ENCODE data around the gene ABCC5. TPM values are rescaled to one million over a fixed set of nuclear protein-coding genes. Genes with fewer than 3 reads are reported as not detected.

Gene ABCC5
- total RNA-seq, 1 experiment from 2014 or later: 151 TPM

GRCh38 chr3:183912895-183913579 lies 104.6 kb downstream of the ABCC5 start:
- POLR2A ChIA-PET (ENCODE audit: unreplicated experiment): interaction anchor here (0.5 kb wide), 1 partner anchor 48 kb away, joined by 3 read pairs; no protein-coding TSS in a partner anchor

GRCh38 chr3:183911763-183912506 lies 105.7 kb downstream of the ABCC5 start:
- peak in 1 of 2 experiments; percentile 87 for DNase-seq
- Histone ChIP-seq H3K4me2 (peak overlapping the region; percentile 37), H3K9me3 (ENCODE audit: insufficient read depth, low read depth) (no peaks in the 10 kb centered on the region), H3K9me2 (ENCODE audit: insufficient read depth) (no peaks in the 10 kb centered on the region), H3K79me2 (ENCODE audit: low read depth) (no peaks in the 10 kb centered on the region), H3K27me3 (ENCODE audit: insufficient read depth, low read depth) (no peaks in the 10 kb centered on the region), H3K4me3 (no peak overlapping the region), H3K27ac (peak overlapping the region; percentile 63), H3F3A (ENCODE audit: insufficient read depth, low read depth) (peaks cover 53% of the 10 kb centered on the region), H3K4me1 (replicated peaks; ENCODE audit: insufficient read depth) (peaks cover 48% of the 10 kb centered on the region), H2AFZ (no peak overlapping the region), H4K20me1 (ENCODE audit: insufficient read depth) (no peaks in the 10 kb centered on the region), H3K36me3 (ENCODE audit: low read depth) (no peaks in the 10 kb centered on the region)
- no TSS peak for BruUV-seq (replicated peaks)
- TF ChIP-seq CTCF (conservative IDR thresholded peaks at IDR 0.05) (no peak), EZH2 (IDR thresholded peaks at IDR 0.05; ENCODE audit: low read depth) (no peak)
- POLR2A ChIA-PET (ENCODE audit: unreplicated experiment): interaction anchor here (0.6 kb wide), 1 partner anchor 49 kb away, joined by 5 read pairs; no protein-coding TSS in a partner anchor
- intact Hi-C loops (cut with micrococcal nuclease; ENCODE audit: unreplicated experiment): no loop called here
- CTCF ChIA-PET: no interaction called here

More at GRCh38 chr3:183912895-183913579, 104.6 kb downstream of the ABCC5 start:
- Histone ChIP-seq H2AFZ (0 out of 2 replicates have a peak overlapping the region, but pooled peaks have one; percentile 28), H3K4me3 (no peak overlapping the region), H3K9me2 (ENCODE audit: insufficient read depth) (no peaks in the 10 kb centered on the region), H3K79me2 (ENCODE audit: low read depth) (no peaks in the 10 kb centered on the region), H3K4me1 (replicated peaks; ENCODE audit: insufficient read depth) (peaks cover 48% of the 10 kb centered on the region), H3K4me2 (peak overlapping the region; percentile 38), H4K20me1 (ENCODE audit: insufficient read depth) (no peaks in the 10 kb centered on the region), H3K27ac (peak overlapping the region; percentile 63), H3K9me3 (ENCODE audit: insufficient read depth, low read depth) (no peaks in the 10 kb centered on the region), H3F3A (ENCODE audit: insufficient read depth, low read depth) (peaks cover 64% of the 10 kb centered on the region), H3K36me3 (ENCODE audit: low read depth) (no peaks in the 10 kb centered on the region), H3K27me3 (ENCODE audit: insufficient read depth, low read depth) (no peaks in the 10 kb centered on the region)
- BruUV-seq (replicated peaks): no TSS peak
- DNase-seq: peak; percentile 27 to 79
- intact Hi-C loops (cut with micrococcal nuclease; ENCODE audit: unreplicated experiment): no loop called here
- CTCF ChIA-PET: no interaction called here
- no peak for TF ChIP-seq CTCF (conservative IDR thresholded peaks at IDR 0.05)
- no peak for TF ChIP-seq EZH2 (IDR thresholded peaks at IDR 0.05; ENCODE audit: low read depth)

- no peak overlapping the region for H2AFZ ChIP-seq
- TF ChIP-seq EZH2 (IDR thresholded peaks at IDR 0.05; ENCODE audit: low read depth) (no peak), CTCF (conservative IDR thresholded peaks at IDR 0.05) (no peak)
- CTCF ChIA-PET: no interaction called here
- H3K4me3 ChIP-seq: no peak overlapping the region
- H4K20me1 ChIP-seq (ENCODE audit: insufficient read depth): no peaks in the 10 kb centered on the region
- DNase-seq: no peak
- BruUV-seq (replicated peaks): no TSS peak
- no peaks in the 10 kb centered on the region for H3K79me2 ChIP-seq (ENCODE audit: low read depth)
- POLR2A ChIA-PET (ENCODE audit: unreplicated experiment): interaction anchor here (0.6 kb wide), 1 partner anchor 1125 kb away, joined by 7 read pairs; no protein-coding TSS in a partner anchor
- no peak overlapping the region for H3K27ac ChIP-seq
- no peaks in the 10 kb centered on the region for H3K27me3 ChIP-seq (ENCODE audit: insufficient read depth, low read depth)
- no peaks in the 10 kb centered on the region for H3K9me3 ChIP-seq (ENCODE audit: insufficient read depth, low read depth)
- intact Hi-C loops (cut with micrococcal nuclease; ENCODE audit: unreplicated experiment): no loop called here
- no peaks in the 10 kb centered on the region for H3K9me2 ChIP-seq (ENCODE audit: insufficient read depth)
- no peaks in the 10 kb centered on the region for H3K36me3 ChIP-seq (ENCODE audit: low read depth)
- peaks cover 45% of the 10 kb centered on the region for H3F3A ChIP-seq (ENCODE audit: insufficient read depth, low read depth)
- H3K4me2 ChIP-seq: no peak overlapping the region
- peaks cover 47% of the 10 kb centered on the region for H3K4me1 ChIP-seq (replicated peaks; ENCODE audit: insufficient read depth)
These were observed 106.6 kb downstream of the ABCC5 start for GRCh38 chr3:183911087-183911486.

All from PC-9 (cell line).